HCT116 (cell line): ENCODE data around the gene ZNF521. TPM values are rescaled to one million over a fixed set of nuclear protein-coding genes. Genes with fewer than 3 reads are reported as not detected.

Source experiments
- ATAC-seq: fragments of 200-7000 bp; cut with Tn5 transposase; 2 replicates; pipeline ENCODE4 v1.9.1; 2020; ENCODE audit warnings: mild to moderate bottlenecking, moderate library complexity
- BruUV-seq: library from RNA; stranded (reverse); fragments of 400-500 nt; replicated peaks from 2 replicates; lab custom pipeline; 2021; lab: Mats Ljungman, UMichigan
- CTCF ChIA-PET: fragments of 300-600 bp; sonication (Branson Sonifier 250); formaldehyde crosslinking; loops from one replicate; lab custom pipeline; 2021; ENCODE audit warnings: antibody characterized with exemption; lab: Charles Lee
- POLR2A ChIA-PET: fragments of 300-600, 350-600 bp; sonication (Branson Sonifier 250); formaldehyde crosslinking; loops from one replicate; lab custom pipeline; 2021; ENCODE audit warnings: antibody characterized with exemption; lab: Charles Lee
- RAD21 ChIA-PET, 2 experiments: fragments of 300-600 bp; sonication (Branson Sonifier 250); formaldehyde crosslinking; loops; one replicate each; lab custom pipeline; 2023; ENCODE audit warnings: low total read pairs in 2 of 2; ENCODE audit not compliant: uncharacterized antibody in 2 of 2, unreplicated experiment in 2 of 2, low non-redundant PET in 1 of 2; lab: Charles Lee
- DNase-seq: peaks from one replicate; pipeline ENCODE4 v3.0.0-alpha.2; 2010; ENCODE audit warnings: low read depth, low spot score
- H2AFZ ChIP-seq: fragments of 200-600 bp; shearing (Covaris generic), sonication (generic); 2 replicates; pipeline ENCODE4 v1.6.1; 2017; ENCODE audit warnings: low read depth, mixed run types, mixed read lengths, antibody characterized with exemption, low read length; ENCODE audit not compliant: poor library complexity, severe bottlenecking
- H3K27ac ChIP-seq: 2 replicates; pipeline ENCODE4 v1.5.1; 2012; ENCODE audit warnings: low read depth, low read length
- H3K27me3 ChIP-seq: fragments of 200-600 bp; sonication (generic); 2 replicates; pipeline ENCODE4 v1.6.1; 2016; ENCODE audit warnings: mixed run types, low read length, mixed read lengths; ENCODE audit not compliant: insufficient read depth
- H3K36me3 ChIP-seq, 2 experiments: fragments of 200-500 bp in 1 of 2; fragments of 200-600 bp in 1 of 2; sonication (Bioruptor generic) in 1 of 2; sonication (generic) in 1 of 2; 2 replicates each; pipeline versions ENCODE4 v1.5.1 to v1.6.1; 2014 to 2016; ENCODE audit warnings: low read length in 2 of 2, inconsistent platforms in 1 of 2, mixed read lengths in 1 of 2, mixed run types in 1 of 2; ENCODE audit not compliant: insufficient read depth in 2 of 2, control insufficient read depth in 1 of 2
- H3K4me1 ChIP-seq, 2 experiments: fragments of 200-600 bp in 1 of 2; sonication (generic) in 1 of 2; 2 replicates each; pipeline versions ENCODE4 v1.5.1 to v1.6.1; 2012 to 2017; ENCODE audit warnings: low read length in 2 of 2, inconsistent platforms in 1 of 2, mild to moderate bottlenecking in 1 of 2, mixed read lengths in 1 of 2, mixed run types in 1 of 2, moderate library complexity in 1 of 2; ENCODE audit not compliant: insufficient read depth in 2 of 2, control insufficient read depth in 1 of 2
- H3K4me2 ChIP-seq: fragments of 200-600 bp; sonication (generic); 2 replicates; pipeline ENCODE4 v1.6.1; 2017; ENCODE audit warnings: mixed run types, low read length, mixed read lengths
- H3K4me3 ChIP-seq, 2 experiments: fragments of 200-600 bp in 1 of 2; sonication (generic) in 1 of 2; replicated peaks in 1 of 2; 2 replicates each; pipeline ENCODE4 v1.5.1; 2011 to 2016; ENCODE audit warnings: low read length in 2 of 2, control low read depth in 1 of 2, low read depth in 1 of 2, mild to moderate bottlenecking in 1 of 2, mixed read lengths in 1 of 2, mixed run types in 1 of 2
- H3K79me2 ChIP-seq: fragments of 200-600 bp; sonication (generic); 2 replicates; pipeline ENCODE4 v1.6.1; 2017; ENCODE audit warnings: mild to moderate bottlenecking, mixed run types, low read length, moderate library complexity, mixed read lengths; ENCODE audit not compliant: insufficient read depth
- H3K9ac ChIP-seq: fragments of 200-600 bp; sonication (generic); 2 replicates; pipeline ENCODE4 v1.6.1; 2016; ENCODE audit warnings: low read length, mixed read lengths
- H3K9me2 ChIP-seq: fragments of 200-600 bp; sonication (generic), shearing (Covaris generic); 2 replicates; pipeline ENCODE4 v1.6.1; 2017; ENCODE audit warnings: mixed run types, mild to moderate bottlenecking, moderate library complexity; ENCODE audit not compliant: insufficient read depth
- H3K9me3 ChIP-seq, 2 experiments: fragments of 200-500 bp in 1 of 2; fragments of 200-600 bp in 1 of 2; sonication (Bioruptor generic) in 1 of 2; sonication (generic) in 1 of 2; 2 replicates each; pipeline ENCODE4 v1.6.1; 2014 to 2017; ENCODE audit warnings: low read length in 2 of 2, mixed read lengths in 2 of 2, inconsistent platforms in 1 of 2, low read depth in 1 of 2, mild to moderate bottlenecking in 1 of 2, mixed run types in 1 of 2, moderate library complexity in 1 of 2; ENCODE audit not compliant: control insufficient read depth in 1 of 2, insufficient read depth in 1 of 2
- H4K20me1 ChIP-seq: fragments of 200-600 bp; sonication (generic), shearing (Covaris generic); 2 replicates; pipeline ENCODE4 v1.6.1; 2017; ENCODE audit warnings: mixed run types, mild to moderate bottlenecking, moderate library complexity; ENCODE audit not compliant: insufficient read depth
- ATF3 ChIP-seq: IDR thresholded peaks from 2 replicates; pipeline ENCODE4 v1.6.1; 2012
- CEBPB ChIP-seq: IDR thresholded peaks from 2 replicates; pipeline ENCODE4 v1.6.1; 2012; ENCODE audit warnings: low read depth
- EGR1 ChIP-seq: IDR thresholded peaks from 2 replicates; pipeline ENCODE4 v1.6.1; 2012; ENCODE audit warnings: low read depth
- ELF1 ChIP-seq: IDR thresholded peaks from 2 replicates; pipeline ENCODE4 v1.6.1; 2012; ENCODE audit warnings: low read depth, borderline replicate concordance
- EZH2 ChIP-seq: fragments of 200-600 bp; sonication (generic); IDR thresholded peaks from 2 replicates; pipeline ENCODE4 v1.6.1; 2017; ENCODE audit warnings: antibody characterized with exemption, mixed run types
- EZH2phosphoT487 ChIP-seq: fragments of 200-600 bp; IDR thresholded peaks from 2 replicates; pipeline ENCODE4 v1.6.1; 2018; ENCODE audit warnings: antibody characterized with exemption, borderline replicate concordance
- FOSL1 ChIP-seq: IDR thresholded peaks from 2 replicates; pipeline ENCODE4 v1.6.1; 2012; ENCODE audit warnings: low read depth
- JUND ChIP-seq: IDR thresholded peaks from 2 replicates; pipeline ENCODE4 v1.6.1; 2012
- MAX ChIP-seq: IDR thresholded peaks from 2 replicates; pipeline ENCODE4 v1.6.1; 2012
- POLR2A ChIP-seq: IDR thresholded peaks from 2 replicates; pipeline ENCODE4 v1.7.0; 2011; ENCODE audit warnings: borderline replicate concordance; ENCODE audit not compliant: insufficient read depth, insufficient read length; ENCODE audit errors: extremely low read depth
- POLR2AphosphoS5 ChIP-seq: IDR thresholded peaks from 2 replicates; pipeline ENCODE4 v1.6.1; 2011; ENCODE audit warnings: mild to moderate bottlenecking, low read depth, low read length, moderate library complexity
- RAD21 ChIP-seq: IDR thresholded peaks from 2 replicates; pipeline ENCODE4 v1.6.1; 2012; ENCODE audit warnings: low read depth, mild to moderate bottlenecking
- REST ChIP-seq: IDR thresholded peaks from 2 replicates; pipeline ENCODE4 v1.6.1; 2012; ENCODE audit warnings: low read depth
- SIN3A ChIP-seq: IDR thresholded peaks from 2 replicates; pipeline ENCODE4 v1.6.1; 2012; ENCODE audit warnings: low read depth
- ZBTB33 ChIP-seq: IDR thresholded peaks from 2 replicates; pipeline ENCODE4 v1.6.1; 2011; ENCODE audit warnings: mild to moderate bottlenecking, low read length, moderate library complexity; ENCODE audit not compliant: insufficient replicate concordance; ENCODE audit errors: extremely low read depth
- ZFX ChIP-seq: fragments of 450-650 bp; IDR thresholded peaks from 2 replicates; pipeline ENCODE4 v1.6.1; 2017
- intact Hi-C: fragments of 100-400 bp; cut with micrococcal nuclease; formaldehyde crosslinking; loops from 2 replicates; pipeline ENCODE4 v1.10.0; 2022
- total RNA-seq: library from RNA; stranded (reverse); gene quantifications from one replicate; pipeline ENCODE4 v1.2.1, GENCODE V29; 2021; ENCODE audit not compliant: unreplicated experiment

Gene ZNF521
- total RNA-seq, 1 experiment from 2014 or later, result 0.10 TPM

- BruUV-seq, result no TSS peak
- 0 out of 2 replicates have a peak, but pooled peaks cover 3% of the 10 kb centered on the region for H3K27me3 ChIP-seq
- RAD21 ChIA-PET, result interaction anchor here in 1 of 2 experiments (1.0 kb wide), 1 partner anchor 54 kb away, joined by 3 read pairs; no protein-coding TSS in a partner anchor
- ATAC-seq (no peak), DNase-seq (no peak)
- TF ChIP-seq FOSL1, result no peak
- H3K9ac ChIP-seq, result no peak overlapping the region
- no peaks in the 10 kb centered on the region; a peak in 1 of 4 replicates for H3K9me3 ChIP-seq
- no peak overlapping the region for H3K4me3 ChIP-seq
- POLR2A ChIA-PET, result no interaction called here
- no peaks in the 10 kb centered on the region for H4K20me1 ChIP-seq
- no peak overlapping the region for H3K4me2 ChIP-seq
- no peak overlapping the region for H2AFZ ChIP-seq
- no peaks in the 10 kb centered on the region for H3K79me2 ChIP-seq
- H3K9me2 ChIP-seq, result no peaks in the 10 kb centered on the region
- intact Hi-C loops, result no loop called here
- H3K27ac ChIP-seq, result no peak overlapping the region
- CTCF ChIA-PET, result no interaction called here
- no peaks in the 10 kb centered on the region for H3K36me3 ChIP-seq
- H3K4me1 ChIP-seq, result no peaks in the 10 kb centered on the region
Measured at GRCh38 chr18:25284861-25285550, 67.0 kb downstream of the ZNF521 start.

- H3K4me2 ChIP-seq, result no peak overlapping the region
- no peaks in the 10 kb centered on the region for H3K4me1 ChIP-seq
- no peak overlapping the region for H3K9ac ChIP-seq
- H2AFZ ChIP-seq, result no peak overlapping the region
- BruUV-seq, result no TSS peak
- no peaks in the 10 kb centered on the region; a peak in 1 of 4 replicates for H3K9me3 ChIP-seq
- RAD21 ChIA-PET, result interaction anchor here in 1 of 2 experiments (1.0 kb wide), 1 partner anchor 54 kb away, joined by 3 read pairs; no protein-coding TSS in a partner anchor
- no peak for DNase-seq
- ATAC-seq, result no peak
- POLR2A ChIA-PET, result no interaction called here
- intact Hi-C loops, result no loop called here
- no peaks in the 10 kb centered on the region for H3K79me2 ChIP-seq
- H3K27me3 ChIP-seq, result no peaks in the 10 kb centered on the region
- no peaks in the 10 kb centered on the region for H4K20me1 ChIP-seq
- no peak overlapping the region for H3K4me3 ChIP-seq
- H3K9me2 ChIP-seq, result no peaks in the 10 kb centered on the region
- CTCF ChIA-PET, result no interaction called here
- no peak overlapping the region for H3K27ac ChIP-seq
- no peaks in the 10 kb centered on the region for H3K36me3 ChIP-seq
- TF ChIP-seq EGR1 (no peak), EZH2phosphoT487 (no peak), ZFX (no peak), SIN3A (no peak), POLR2AphosphoS5 (no peak), MAX (no peak), ELF1 (no peak), RAD21 (no peak), JUND (no peak), EZH2 (no peak), ATF3 (no peak), REST (no peak), ZBTB33 (no peak), CEBPB (no peak), POLR2A (no peak)
Measured at GRCh38 chr18:25284281-25284680, 67.7 kb downstream of the ZNF521 start.
